ENCODE data around the gene TSSC4. TPM values are rescaled to one million over a fixed set of nuclear protein-coding genes. Genes with fewer than 3 reads are reported as not detected.
A peak's percentile ranks its signal among the peaks of the same experiment; 100 is the strongest.

The TSSC4 gene
- total RNA-seq, 1 experiment from 2014 or later: 47.1 TPM

DNA sequence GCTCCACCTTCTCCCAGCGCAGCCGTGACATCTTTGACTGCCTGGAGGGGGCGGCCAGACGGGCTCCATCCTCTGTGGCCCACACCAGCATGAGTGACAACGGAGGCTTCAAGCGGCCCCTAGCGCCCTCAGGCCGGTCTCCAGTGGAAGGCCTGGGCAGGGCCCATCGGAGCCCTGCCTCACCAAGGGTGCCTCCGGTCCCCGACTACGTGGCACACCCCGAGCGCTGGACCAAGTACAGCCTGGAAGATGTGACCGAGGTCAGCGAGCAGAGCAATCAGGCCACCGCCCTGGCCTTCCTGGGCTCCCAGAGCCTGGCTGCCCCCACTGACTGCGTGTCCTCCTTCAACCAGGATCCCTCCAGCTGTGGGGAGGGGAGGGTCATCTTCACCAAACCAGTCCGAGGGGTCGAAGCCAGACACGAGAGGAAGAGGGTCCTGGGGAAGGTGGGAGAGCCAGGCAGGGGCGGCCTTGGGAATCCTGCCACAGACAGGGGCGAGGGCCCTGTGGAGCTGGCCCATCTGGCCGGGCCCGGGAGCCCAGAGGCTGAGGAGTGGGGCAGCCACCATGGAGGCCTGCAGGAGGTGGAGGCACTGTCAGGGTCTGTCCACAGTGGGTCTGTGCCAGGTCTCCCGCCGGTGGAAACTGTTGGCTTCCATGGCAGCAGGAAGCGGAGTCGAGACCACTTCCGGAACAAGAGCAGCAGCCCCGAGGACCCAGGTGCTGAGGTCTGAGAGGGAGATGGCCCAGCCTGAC, 2.5 kb downstream of the TSSC4 start:
- POLR2A ChIA-PET: no interaction called here
- no peak overlapping the region for H3K4me2 ChIP-seq (ENCODE audit: low read length)

DNA sequence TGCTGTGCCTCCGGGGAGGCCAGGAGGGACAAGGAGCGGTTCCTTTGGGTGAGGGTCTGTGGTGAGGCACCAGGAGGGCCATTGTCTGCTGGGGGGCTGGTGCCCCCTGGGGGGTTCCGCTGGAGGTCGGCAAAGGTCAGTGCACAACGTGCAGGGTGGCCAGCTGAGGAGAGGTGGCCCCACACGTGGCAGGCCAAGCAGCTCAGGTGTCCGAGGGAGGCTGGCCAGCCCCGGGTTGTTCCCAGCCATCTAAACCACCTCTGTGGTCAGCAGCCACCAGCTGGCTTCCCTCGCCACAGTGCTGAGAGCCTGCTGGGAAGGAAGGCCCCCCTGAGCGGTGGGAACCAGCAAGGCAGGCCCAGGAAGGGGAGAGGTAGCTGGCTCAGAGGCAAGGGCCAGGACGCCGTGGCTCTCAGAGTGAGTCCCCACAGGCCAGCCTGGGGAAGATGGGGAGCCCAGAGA, 4.2 kb downstream of the TSSC4 start:
- H4K20me1 ChIP-seq (ENCODE audit: insufficient read depth): no peaks in the 10 kb centered on the region
- no peak overlapping the region for H2AFZ ChIP-seq (ENCODE audit: low read depth, low read length, poor library complexity, severe bottlenecking)
- RAD21 ChIA-PET (ENCODE audit: low non-redundant PET in 1 of 2, low total read pairs in 2 of 2, uncharacterized antibody in 2 of 2, unreplicated experiment in 2 of 2): no interaction called here
- no peak for TF ChIP-seq SIN3A (IDR thresholded peaks at IDR 0.05; ENCODE audit: low read depth)
- no peak for TF ChIP-seq ZNF274 (IDR thresholded peaks at IDR 0.05; ENCODE audit: low read depth, low read length)
- TF ChIP-seq RAD21 (IDR thresholded peaks at IDR 0.05; ENCODE audit: low read depth): no peak
- no peak for TF ChIP-seq POLR2AphosphoS5 (IDR thresholded peaks at IDR 0.05; ENCODE audit: low read depth, low read length)
- TF ChIP-seq, protein P1, sequence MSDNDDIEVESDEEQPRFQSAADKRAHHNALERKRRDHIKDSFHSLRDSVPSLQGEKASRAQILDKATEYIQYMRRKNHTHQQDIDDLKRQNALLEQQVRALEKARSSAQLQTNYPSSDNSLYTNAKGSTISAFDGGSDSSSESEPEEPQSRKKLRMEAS (IDR thresholded peaks at IDR 0.05): no peak
- TF ChIP-seq, protein P2, sequence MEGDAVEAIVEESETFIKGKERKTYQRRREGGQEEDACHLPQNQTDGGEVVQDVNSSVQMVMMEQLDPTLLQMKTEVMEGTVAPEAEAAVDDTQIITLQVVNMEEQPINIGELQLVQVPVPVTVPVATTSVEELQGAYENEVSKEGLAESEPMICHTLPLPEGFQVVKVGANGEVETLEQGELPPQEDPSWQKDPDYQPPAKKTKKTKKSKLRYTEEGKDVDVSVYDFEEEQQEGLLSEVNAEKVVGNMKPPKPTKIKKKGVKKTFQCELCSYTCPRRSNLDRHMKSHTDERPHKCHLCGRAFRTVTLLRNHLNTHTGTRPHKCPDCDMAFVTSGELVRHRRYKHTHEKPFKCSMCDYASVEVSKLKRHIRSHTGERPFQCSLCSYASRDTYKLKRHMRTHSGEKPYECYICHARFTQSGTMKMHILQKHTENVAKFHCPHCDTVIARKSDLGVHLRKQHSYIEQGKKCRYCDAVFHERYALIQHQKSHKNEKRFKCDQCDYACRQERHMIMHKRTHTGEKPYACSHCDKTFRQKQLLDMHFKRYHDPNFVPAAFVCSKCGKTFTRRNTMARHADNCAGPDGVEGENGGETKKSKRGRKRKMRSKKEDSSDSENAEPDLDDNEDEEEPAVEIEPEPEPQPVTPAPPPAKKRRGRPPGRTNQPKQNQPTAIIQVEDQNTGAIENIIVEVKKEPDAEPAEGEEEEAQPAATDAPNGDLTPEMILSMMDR (IDR thresholded peaks at IDR 0.05 in 2 of 3, conservative IDR thresholded peaks at IDR 0.05 in 1 of 3; ENCODE audit: borderline replicate concordance in 1 of 3, insufficient read depth in 1 of 3, low read depth in 2 of 3, low read length in 2 of 3): no peak
- no peak for TF ChIP-seq JUND (IDR thresholded peaks at IDR 0.05)
- TF ChIP-seq ZFX (IDR thresholded peaks at IDR 0.05): no peak
- no peak for TF ChIP-seq CEBPB (IDR thresholded peaks at IDR 0.05; ENCODE audit: low read depth)
- TF ChIP-seq, protein P3, sequence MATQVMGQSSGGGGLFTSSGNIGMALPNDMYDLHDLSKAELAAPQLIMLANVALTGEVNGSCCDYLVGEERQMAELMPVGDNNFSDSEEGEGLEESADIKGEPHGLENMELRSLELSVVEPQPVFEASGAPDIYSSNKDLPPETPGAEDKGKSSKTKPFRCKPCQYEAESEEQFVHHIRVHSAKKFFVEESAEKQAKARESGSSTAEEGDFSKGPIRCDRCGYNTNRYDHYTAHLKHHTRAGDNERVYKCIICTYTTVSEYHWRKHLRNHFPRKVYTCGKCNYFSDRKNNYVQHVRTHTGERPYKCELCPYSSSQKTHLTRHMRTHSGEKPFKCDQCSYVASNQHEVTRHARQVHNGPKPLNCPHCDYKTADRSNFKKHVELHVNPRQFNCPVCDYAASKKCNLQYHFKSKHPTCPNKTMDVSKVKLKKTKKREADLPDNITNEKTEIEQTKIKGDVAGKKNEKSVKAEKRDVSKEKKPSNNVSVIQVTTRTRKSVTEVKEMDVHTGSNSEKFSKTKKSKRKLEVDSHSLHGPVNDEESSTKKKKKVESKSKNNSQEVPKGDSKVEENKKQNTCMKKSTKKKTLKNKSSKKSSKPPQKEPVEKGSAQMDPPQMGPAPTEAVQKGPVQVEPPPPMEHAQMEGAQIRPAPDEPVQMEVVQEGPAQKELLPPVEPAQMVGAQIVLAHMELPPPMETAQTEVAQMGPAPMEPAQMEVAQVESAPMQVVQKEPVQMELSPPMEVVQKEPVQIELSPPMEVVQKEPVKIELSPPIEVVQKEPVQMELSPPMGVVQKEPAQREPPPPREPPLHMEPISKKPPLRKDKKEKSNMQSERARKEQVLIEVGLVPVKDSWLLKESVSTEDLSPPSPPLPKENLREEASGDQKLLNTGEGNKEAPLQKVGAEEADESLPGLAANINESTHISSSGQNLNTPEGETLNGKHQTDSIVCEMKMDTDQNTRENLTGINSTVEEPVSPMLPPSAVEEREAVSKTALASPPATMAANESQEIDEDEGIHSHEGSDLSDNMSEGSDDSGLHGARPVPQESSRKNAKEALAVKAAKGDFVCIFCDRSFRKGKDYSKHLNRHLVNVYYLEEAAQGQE (IDR thresholded peaks at IDR 0.05; ENCODE audit: low read depth): no peak
- H3K9me2 ChIP-seq (ENCODE audit: insufficient read depth): no peaks in the 10 kb centered on the region
- BruUV-seq (replicated peaks): no TSS peak
- peaks cover 5 to 7% of the 10 kb centered on the region in 2 experiments; a peak in 3 of 4 replicates for H3K36me3 ChIP-seq (ENCODE audit: control insufficient read depth in 1 of 2, insufficient read depth in 2 of 2, low read length in 2 of 2)
- H3K27ac ChIP-seq (ENCODE audit: low read depth, low read length): peak overlapping the region; percentile 5; the same call in 1 of the 2 replicates
- intact Hi-C loops (cut with micrococcal nuclease): loop anchor here (5.0 kb wide), 3 partner anchors 97 to 222 kb away; no protein-coding TSS in a partner anchor
- POLR2A ChIA-PET: no interaction called here
- no peak for DNase-seq (ENCODE audit: low read depth, low spot score)
- H3K4me3 ChIP-seq (replicated peaks in 1 of 2; ENCODE audit: low read depth in 1 of 2, low read length in 2 of 2): no peak overlapping the region
- peaks cover 20% of the 10 kb centered on the region for H3K79me2 ChIP-seq (ENCODE audit: insufficient read depth, low read length)
- ATAC-seq: no peak
- H3K4me1 ChIP-seq (ENCODE audit: control insufficient read depth in 1 of 2, insufficient read depth in 2 of 2, low read length in 2 of 2): peaks cover 6 to 11% of the 10 kb centered on the region in 2 experiments
- H3K4me2 ChIP-seq (ENCODE audit: low read length): no peak overlapping the region
- no peak overlapping the region for H3K9ac ChIP-seq (ENCODE audit: low read length)
- no peaks in the 10 kb centered on the region for H3K27me3 ChIP-seq (ENCODE audit: insufficient read depth, low read length)
- no peaks in the 10 kb centered on the region for H3K9me3 ChIP-seq (ENCODE audit: control insufficient read depth in 1 of 2, insufficient read depth in 1 of 2, low read depth in 1 of 2, low read length in 2 of 2)
- CTCF ChIA-PET: no interaction called here

More for the DNA sequence above, 2.5 kb downstream of the TSSC4 start:
- intact Hi-C loops (cut with micrococcal nuclease): loop anchor here (5.0 kb wide), 3 partner anchors 96 to 221 kb away; no protein-coding TSS in a partner anchor
- Histone ChIP-seq H4K20me1 (ENCODE audit: insufficient read depth) (no peaks in the 10 kb centered on the region), H3K36me3 (ENCODE audit: control insufficient read depth in 1 of 2, insufficient read depth in 2 of 2, low read length in 2 of 2) (peaks cover 5 to 7% of the 10 kb centered on the region in 2 experiments; a peak in 3 of 4 replicates), H3K79me2 (ENCODE audit: insufficient read depth, low read length) (peaks cover 20% of the 10 kb centered on the region), H2AFZ (ENCODE audit: low read depth, low read length, poor library complexity, severe bottlenecking) (no peak overlapping the region), H3K9me2 (ENCODE audit: insufficient read depth) (no peaks in the 10 kb centered on the region), H3K4me3 (replicated peaks in 1 of 2; ENCODE audit: low read depth in 1 of 2, low read length in 2 of 2) (no peak overlapping the region), H3K27me3 (ENCODE audit: insufficient read depth, low read length) (no peaks in the 10 kb centered on the region), H3K9me3 (ENCODE audit: control insufficient read depth in 1 of 2, insufficient read depth in 1 of 2, low read depth in 1 of 2, low read length in 2 of 2) (no peaks in the 10 kb centered on the region), H3K27ac (ENCODE audit: low read depth, low read length) (no peak overlapping the region), H3K9ac (ENCODE audit: low read length) (no peak overlapping the region), H3K4me1 (ENCODE audit: control insufficient read depth in 1 of 2, insufficient read depth in 2 of 2, low read length in 2 of 2) (peaks cover 16 to 27% of the 10 kb centered on the region in 2 experiments)
- no TSS peak for BruUV-seq (replicated peaks)
- ChIA-PET RAD21 (ENCODE audit: low non-redundant PET in 1 of 2, low total read pairs in 2 of 2, uncharacterized antibody in 2 of 2, unreplicated experiment in 2 of 2) (no interaction called here), CTCF (interaction anchor here (5.0 kb wide), 1 partner anchor 17 kb away, joined by 42 read pairs; no protein-coding TSS in a partner anchor)
- TF ChIP-seq YY1 (IDR thresholded peaks at IDR 0.05; ENCODE audit: extremely low read depth, insufficient replicate concordance, low read depth, low read length) (no peak), POLR2A (IDR thresholded peaks at IDR 0.05; ENCODE audit: borderline replicate concordance, extremely low read depth, insufficient read depth, insufficient read length) (no peak), ELF1 (IDR thresholded peaks at IDR 0.05; ENCODE audit: borderline replicate concordance, low read depth) (no peak), ZNF274 (IDR thresholded peaks at IDR 0.05; ENCODE audit: low read depth, low read length) (no peak), SP1 (IDR thresholded peaks at IDR 0.05; ENCODE audit: low read depth) (no peak), RAD21 (IDR thresholded peaks at IDR 0.05; ENCODE audit: low read depth) (no peak)
- ATAC-seq (no peak), DNase-seq (ENCODE audit: low read depth, low spot score) (no peak)

All from HCT116 (cell line).